ENCODE data around the gene PARD3B.

DNA sequence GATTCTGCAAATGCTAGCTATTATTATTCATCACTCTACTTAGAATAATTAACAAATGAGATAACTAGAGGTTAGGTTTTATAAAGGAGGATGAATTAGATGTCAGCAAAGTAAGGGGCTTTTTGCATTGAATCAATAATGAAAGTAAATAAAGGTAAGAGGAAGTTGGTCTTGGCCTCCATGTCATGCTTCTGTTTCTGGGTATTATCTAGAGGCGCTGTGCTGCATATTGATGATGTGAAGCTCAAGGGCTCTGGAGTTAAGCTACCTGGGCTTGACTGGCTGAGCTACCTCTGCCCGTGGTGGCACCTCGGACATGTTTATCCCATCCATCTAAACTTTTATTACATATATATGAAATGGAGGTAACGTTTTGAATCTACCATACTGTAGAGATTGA is 350.9 kb downstream of the PARD3B start:
- TF ChIP-seq, protein P1, sequence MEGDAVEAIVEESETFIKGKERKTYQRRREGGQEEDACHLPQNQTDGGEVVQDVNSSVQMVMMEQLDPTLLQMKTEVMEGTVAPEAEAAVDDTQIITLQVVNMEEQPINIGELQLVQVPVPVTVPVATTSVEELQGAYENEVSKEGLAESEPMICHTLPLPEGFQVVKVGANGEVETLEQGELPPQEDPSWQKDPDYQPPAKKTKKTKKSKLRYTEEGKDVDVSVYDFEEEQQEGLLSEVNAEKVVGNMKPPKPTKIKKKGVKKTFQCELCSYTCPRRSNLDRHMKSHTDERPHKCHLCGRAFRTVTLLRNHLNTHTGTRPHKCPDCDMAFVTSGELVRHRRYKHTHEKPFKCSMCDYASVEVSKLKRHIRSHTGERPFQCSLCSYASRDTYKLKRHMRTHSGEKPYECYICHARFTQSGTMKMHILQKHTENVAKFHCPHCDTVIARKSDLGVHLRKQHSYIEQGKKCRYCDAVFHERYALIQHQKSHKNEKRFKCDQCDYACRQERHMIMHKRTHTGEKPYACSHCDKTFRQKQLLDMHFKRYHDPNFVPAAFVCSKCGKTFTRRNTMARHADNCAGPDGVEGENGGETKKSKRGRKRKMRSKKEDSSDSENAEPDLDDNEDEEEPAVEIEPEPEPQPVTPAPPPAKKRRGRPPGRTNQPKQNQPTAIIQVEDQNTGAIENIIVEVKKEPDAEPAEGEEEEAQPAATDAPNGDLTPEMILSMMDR (conservative IDR thresholded peaks at IDR 0.05; ENCODE audit: low read depth, low read length), result no peak
- TF ChIP-seq EZH2 (IDR thresholded peaks at IDR 0.05; ENCODE audit: low read length, unreplicated experiment), result no peak

Data from PC-3 (cell line).